GM10266 (cell line): Measurements from ENCODE around the gene NDUFAF2.

ENCODE experiments used
- DNase-seq: peaks from one replicate; pipeline ENCODE4 v3.0.0; 2012; ENCODE audit errors: extremely low spot score
- TF ChIP-seq, protein P1 (sequence below): IDR thresholded peaks from 2 replicates; pipeline ENCODE4 v1.5.1; 2012; ENCODE audit warnings: mild to moderate bottlenecking, low read depth; ENCODE audit not compliant: control insufficient read depth, insufficient read depth; ENCODE audit errors: missing control alignments

The NDUFAF2 gene

DNA sequence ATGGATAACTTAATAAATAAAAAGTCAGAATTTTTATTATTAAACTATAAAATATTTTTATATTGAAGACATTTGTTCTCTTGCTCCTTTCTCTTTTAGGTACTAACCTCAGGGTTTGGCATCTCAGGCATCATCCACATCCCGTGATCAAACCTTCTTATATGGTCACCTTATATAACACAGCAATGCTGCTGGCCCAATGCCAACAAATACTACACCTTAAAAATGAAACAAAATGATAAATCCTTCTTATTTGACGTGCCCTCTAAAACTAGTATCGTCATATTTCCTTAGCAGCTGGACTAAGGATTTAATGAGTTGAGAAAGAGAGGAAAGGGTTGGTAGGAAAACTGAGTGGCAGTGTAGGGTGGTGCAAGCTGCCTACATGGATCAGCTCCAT, 56.6 kb downstream of the NDUFAF2 start:
- TF ChIP-seq, protein P1, sequence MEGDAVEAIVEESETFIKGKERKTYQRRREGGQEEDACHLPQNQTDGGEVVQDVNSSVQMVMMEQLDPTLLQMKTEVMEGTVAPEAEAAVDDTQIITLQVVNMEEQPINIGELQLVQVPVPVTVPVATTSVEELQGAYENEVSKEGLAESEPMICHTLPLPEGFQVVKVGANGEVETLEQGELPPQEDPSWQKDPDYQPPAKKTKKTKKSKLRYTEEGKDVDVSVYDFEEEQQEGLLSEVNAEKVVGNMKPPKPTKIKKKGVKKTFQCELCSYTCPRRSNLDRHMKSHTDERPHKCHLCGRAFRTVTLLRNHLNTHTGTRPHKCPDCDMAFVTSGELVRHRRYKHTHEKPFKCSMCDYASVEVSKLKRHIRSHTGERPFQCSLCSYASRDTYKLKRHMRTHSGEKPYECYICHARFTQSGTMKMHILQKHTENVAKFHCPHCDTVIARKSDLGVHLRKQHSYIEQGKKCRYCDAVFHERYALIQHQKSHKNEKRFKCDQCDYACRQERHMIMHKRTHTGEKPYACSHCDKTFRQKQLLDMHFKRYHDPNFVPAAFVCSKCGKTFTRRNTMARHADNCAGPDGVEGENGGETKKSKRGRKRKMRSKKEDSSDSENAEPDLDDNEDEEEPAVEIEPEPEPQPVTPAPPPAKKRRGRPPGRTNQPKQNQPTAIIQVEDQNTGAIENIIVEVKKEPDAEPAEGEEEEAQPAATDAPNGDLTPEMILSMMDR: no peak
- DNase-seq: no peak

DNA sequence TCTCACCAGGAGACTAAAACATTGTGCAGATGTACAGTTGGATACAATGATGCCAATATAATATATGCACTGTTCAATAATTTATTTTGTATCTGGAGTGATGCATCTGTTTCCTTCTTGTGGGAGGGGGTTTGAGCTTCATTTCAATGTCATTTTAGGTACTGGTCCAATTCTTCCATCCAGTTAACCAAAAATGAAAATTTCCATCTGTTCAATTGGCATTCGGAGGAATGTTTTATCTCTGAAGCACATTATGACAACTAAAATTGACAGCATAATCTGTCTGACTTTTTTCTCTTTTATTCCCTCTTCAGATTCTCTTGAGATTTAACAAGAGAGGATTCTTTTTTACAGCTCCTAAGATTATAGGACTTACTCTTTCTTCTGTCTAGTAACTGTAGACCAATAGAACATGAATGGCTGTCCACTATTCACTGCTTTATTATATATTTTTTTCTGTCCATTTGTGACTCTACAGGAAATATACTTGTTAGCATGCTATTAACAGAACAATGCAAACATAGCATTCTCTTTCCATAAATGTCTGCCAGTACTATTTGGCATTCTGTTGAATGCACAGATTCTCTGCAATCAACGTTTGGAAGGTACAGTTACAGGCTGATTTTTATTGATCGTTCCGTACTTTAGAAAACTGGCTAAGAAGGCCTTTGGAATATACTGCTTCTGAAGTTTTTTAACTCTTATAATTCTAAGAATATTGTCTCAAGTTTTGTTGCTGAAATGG, 57.8 kb downstream of the NDUFAF2 start:
- TF ChIP-seq, protein P1: no peak
- no peak for DNase-seq

DNA sequence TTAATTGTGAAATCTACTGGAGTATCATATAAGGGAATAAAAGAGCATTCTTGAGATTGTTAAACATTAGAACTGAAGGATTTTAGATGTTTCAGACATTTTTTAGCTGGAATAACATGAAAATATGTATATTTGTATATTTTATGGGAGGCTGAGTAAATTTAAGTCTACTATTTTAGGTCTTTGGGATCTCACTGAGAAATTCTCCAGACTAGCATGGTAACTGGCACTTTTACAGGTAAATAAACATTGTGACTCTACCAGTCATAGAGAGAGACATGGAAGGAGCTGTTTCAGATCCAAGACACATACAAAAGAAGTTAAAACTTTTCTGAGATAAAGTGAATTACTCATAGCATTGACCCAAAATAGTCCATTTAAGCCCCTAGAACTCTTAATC, 59.4 kb downstream of the NDUFAF2 start:
- TF ChIP-seq, protein P1: no peak

DNA sequence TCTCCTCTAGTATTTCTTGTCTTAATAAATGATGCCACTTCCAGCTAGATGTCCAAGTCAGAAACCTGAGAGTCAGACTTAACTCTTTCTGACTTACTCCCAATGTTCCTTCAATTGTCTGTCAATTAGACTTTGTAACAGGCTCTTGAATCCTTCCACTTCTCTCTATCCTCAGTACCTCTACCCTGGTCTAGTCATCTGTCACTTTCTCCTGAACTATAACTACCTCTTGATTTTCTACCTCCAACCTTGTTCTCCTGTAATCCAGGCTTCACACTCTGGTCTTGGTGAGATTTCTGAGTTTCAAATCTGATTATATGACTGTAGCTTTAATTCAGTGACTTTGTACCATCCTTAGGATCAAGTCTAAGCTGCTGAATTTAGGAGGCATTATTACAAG, 64.9 kb downstream of the NDUFAF2 start:
- DNase-seq: no peak
- TF ChIP-seq, protein P1: no peak

More for the DNA sequence above, 59.4 kb downstream of the NDUFAF2 start:
- no peak for DNase-seq

DNA sequence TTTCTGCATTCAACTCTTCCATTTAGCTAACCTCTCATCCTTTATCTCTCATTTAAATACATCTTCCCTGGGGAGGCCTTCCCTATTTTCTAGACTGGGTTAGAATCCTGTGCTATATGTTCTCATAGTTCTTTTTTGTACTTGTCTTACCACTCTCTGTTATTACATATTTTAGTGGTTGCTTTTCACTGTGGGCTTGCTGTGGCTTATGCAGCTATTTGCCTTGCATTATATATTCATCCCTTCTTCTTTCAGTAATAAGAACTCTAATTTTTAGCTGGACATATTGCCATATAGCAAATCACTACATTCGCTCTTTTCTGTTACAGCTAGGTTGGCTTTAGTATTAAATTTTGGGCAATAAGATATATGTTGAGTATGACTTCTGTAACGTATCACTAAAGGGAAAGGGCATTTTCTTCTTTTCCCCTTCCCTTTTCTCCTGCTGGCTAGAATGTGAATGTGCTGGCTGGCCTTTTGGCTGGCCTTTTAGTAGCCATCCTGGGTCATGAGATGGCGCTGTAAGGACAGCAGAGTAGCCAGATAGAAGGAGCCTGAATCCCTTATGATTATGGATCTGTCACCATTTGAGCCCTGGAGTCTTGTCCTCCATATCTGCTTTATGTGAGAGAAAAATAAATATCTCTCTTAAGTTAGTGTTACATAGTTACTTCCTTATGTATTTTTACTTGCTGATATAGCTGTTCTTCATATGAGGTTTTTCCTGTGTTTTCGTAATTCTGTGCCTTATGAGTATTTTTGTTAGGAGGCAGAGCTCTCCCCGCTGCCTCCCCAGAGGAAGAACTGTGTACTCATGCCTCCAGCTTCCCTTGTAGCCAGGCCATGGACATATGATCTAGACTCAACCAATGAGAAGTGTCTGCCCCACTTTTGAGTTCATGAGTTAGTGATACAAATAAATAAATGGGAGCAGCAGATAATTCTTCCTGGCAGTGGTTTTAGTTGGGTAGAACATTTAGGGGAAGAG, 65.8 kb downstream of the NDUFAF2 start:
- TF ChIP-seq, protein P1: no peak
- no peak for DNase-seq

DNA sequence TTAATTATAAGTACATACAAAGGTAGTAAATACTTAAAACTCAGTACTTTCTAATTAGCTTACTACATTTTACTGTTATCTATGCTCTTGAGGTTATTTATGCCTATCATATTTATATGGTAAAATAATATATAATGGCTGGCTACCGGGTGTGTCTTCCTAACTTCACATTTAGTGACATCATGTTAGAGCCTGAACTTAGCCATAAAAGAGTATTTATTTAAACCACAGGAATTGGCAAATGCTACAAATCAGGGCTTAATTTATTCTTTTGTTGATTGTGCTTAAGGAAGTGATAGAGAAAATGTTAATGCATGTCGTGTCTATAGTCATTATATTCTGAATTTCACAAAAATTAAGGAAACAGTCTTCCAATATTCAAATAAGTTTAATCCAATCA, 73.1 kb downstream of the NDUFAF2 start:
- TF ChIP-seq, protein P1: no peak
- no peak for DNase-seq
